Brain microvascular endothelial cell (primary cell): ENCODE data around the gene INSRR.

Experiments
- DNase-seq: peaks from one replicate; pipeline ENCODE4 v3.0.0-alpha.2; 2020
- H3K27ac ChIP-seq: fragments of 250-450 bp; sonication (Bioruptor Pico); 2 replicates; pipeline ENCODE4 v1.5.1; 2020; ENCODE audit warnings: mild to moderate bottlenecking, moderate library complexity
- H3K27me3 ChIP-seq: fragments of 250-450 bp; sonication (Bioruptor Pico); replicated peaks from 2 replicates; pipeline ENCODE4 v1.5.1; 2020; ENCODE audit warnings: mild to moderate bottlenecking
- H3K36me3 ChIP-seq: fragments of 250-450 bp; sonication (Bioruptor Pico); replicated peaks from 2 replicates; pipeline ENCODE4 v1.5.1; 2020; ENCODE audit warnings: mild to moderate bottlenecking
- H3K4me3 ChIP-seq: 2 replicates; pipeline ENCODE4 v1.5.1; 2011; ENCODE audit warnings: low read depth, mild to moderate bottlenecking, control low read depth, low read length, moderate library complexity
- in situ Hi-C: cut with HindIII; loops from 2 replicates; pipeline ENCODE4 v1.10.0; 2017; ENCODE audit warnings: low sequenced_read_pairs, low pct_ligation_motif_present
- TF ChIP-seq, protein P1 (sequence below): IDR thresholded peaks from 2 replicates; pipeline ENCODE4 v1.5.1; 2011; ENCODE audit warnings: low read depth, mild to moderate bottlenecking, moderate library complexity, low read length, control low read depth, inconsistent platforms; ENCODE audit errors: missing control alignments

INSRR gene

GRCh38 chr1:156895927-156896326 lies 37.0 kb upstream of the INSRR start:
- H3K27ac ChIP-seq = peak overlapping the region; percentile 35
- in situ Hi-C loops = no loop called here

GRCh38 chr1:156895455-156895812 lies 36.5 kb upstream of the INSRR start:
- Histone ChIP-seq H3K27me3 (no peaks in the 10 kb centered on the region), H3K36me3 (no peaks in the 10 kb centered on the region), H3K27ac (peak overlapping the region; percentile 35), H3K4me3 (no peak overlapping the region)
- no peak for DNase-seq
- in situ Hi-C loops = no loop called here
- TF ChIP-seq, protein P1, sequence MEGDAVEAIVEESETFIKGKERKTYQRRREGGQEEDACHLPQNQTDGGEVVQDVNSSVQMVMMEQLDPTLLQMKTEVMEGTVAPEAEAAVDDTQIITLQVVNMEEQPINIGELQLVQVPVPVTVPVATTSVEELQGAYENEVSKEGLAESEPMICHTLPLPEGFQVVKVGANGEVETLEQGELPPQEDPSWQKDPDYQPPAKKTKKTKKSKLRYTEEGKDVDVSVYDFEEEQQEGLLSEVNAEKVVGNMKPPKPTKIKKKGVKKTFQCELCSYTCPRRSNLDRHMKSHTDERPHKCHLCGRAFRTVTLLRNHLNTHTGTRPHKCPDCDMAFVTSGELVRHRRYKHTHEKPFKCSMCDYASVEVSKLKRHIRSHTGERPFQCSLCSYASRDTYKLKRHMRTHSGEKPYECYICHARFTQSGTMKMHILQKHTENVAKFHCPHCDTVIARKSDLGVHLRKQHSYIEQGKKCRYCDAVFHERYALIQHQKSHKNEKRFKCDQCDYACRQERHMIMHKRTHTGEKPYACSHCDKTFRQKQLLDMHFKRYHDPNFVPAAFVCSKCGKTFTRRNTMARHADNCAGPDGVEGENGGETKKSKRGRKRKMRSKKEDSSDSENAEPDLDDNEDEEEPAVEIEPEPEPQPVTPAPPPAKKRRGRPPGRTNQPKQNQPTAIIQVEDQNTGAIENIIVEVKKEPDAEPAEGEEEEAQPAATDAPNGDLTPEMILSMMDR = no peak

More at GRCh38 chr1:156895927-156896326, 37.0 kb upstream of the INSRR start:
- no peak for DNase-seq
- no peaks in the 10 kb centered on the region for H3K27me3 ChIP-seq
- H3K36me3 ChIP-seq = no peaks in the 10 kb centered on the region
- TF ChIP-seq, protein P1 = no peak
- H3K4me3 ChIP-seq = no peak overlapping the region

DNA sequence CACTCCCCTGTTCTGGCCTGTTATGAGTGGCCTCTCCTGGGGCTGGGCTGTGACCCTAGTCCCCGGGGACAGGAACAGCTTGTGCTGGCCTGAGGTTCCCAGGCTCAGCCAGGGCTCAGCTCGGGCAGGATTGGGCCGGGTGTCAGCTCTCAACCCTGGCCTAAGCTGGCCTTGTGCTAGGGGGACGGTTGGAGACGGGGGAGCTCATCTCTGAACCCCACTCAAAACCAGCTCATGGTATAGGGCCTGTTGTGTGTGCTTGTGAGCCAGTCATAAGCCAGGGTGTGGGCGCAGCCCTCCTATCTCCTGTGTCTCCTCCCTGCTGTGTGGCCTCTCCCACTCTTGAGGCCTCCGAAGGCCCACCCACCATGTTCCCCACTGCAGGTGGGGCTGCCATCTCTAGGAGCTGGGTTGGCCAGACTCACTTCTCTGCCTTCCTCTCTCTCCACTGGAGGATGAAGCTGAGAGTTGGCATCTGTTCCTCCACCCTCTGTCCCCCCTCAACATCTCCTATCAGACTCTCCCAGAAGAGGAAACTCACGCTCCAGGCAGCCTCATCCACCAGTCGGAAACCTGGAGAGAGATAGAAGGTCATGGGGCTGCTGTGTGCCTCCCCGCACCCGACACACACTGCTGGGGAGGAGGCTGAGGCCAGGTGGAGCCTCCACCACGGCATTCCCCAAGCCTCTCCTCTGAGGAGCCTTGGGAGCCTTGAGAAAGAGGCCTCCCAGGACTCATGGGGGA lies 36.0 kb upstream of the INSRR start:
- H3K36me3 ChIP-seq = no peaks in the 10 kb centered on the region
- peak overlapping the region; percentile 35 for H3K27ac ChIP-seq
- TF ChIP-seq, protein P1 = no peak
- DNase-seq = no peak
- in situ Hi-C loops = no loop called here
- H3K27me3 ChIP-seq = no peaks in the 10 kb centered on the region
- H3K4me3 ChIP-seq = peak overlapping the region; percentile 54

DNA sequence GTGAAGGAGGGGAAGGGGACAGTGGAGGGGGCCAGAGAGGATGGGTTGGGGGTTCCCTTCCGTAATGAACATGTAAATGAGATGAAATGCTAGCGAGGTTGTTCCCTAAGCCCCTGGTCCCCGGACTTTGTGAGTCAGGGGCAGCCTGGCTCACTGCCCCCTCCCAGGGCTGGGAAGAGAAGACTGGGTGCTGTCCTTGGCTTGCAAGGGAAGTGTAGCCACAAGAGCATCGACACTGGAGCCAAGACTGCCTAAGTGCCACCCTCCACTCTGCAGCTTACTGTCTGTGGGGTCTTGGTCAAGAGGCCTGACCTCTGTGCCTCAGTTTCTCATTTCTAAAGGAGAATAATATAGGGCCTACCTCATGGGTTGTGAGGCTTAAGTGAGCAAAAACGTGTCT lies 35.1 kb upstream of the INSRR start:
- no peaks in the 10 kb centered on the region for H3K36me3 ChIP-seq
- no peaks in the 10 kb centered on the region for H3K27me3 ChIP-seq
- peak overlapping the region; percentile 54 for H3K4me3 ChIP-seq
- in situ Hi-C loops = no loop called here
- TF ChIP-seq, protein P1 = no peak
- no peak overlapping the region for H3K27ac ChIP-seq
- no peak for DNase-seq

GRCh38 chr1:156893048-156893953 lies 34.4 kb upstream of the INSRR start, which contains the start of gene PEAR1:
Gene PEAR1 (plus strand): TSS chr1:156893718. CDS start chr1:156903927, 10,209 bp downstream.
- Histone ChIP-seq H3K36me3 (no peaks in the 10 kb centered on the region), H3K4me3 (peak within 1 kb of the TSS; percentile 54), H3K27ac (peak within 1 kb of the TSS; percentile 35), H3K27me3 (no peaks in the 10 kb centered on the region)
- TF ChIP-seq, protein P1 = peak; percentile 17
- DNase-seq = no peak
- in situ Hi-C loops = no loop called here
